ENCODE data around the gene HLX.

GRCh38 chr1:220879509-220880361 lies 492 bp downstream of the HLX start:
- TF ChIP-seq, protein P1, sequence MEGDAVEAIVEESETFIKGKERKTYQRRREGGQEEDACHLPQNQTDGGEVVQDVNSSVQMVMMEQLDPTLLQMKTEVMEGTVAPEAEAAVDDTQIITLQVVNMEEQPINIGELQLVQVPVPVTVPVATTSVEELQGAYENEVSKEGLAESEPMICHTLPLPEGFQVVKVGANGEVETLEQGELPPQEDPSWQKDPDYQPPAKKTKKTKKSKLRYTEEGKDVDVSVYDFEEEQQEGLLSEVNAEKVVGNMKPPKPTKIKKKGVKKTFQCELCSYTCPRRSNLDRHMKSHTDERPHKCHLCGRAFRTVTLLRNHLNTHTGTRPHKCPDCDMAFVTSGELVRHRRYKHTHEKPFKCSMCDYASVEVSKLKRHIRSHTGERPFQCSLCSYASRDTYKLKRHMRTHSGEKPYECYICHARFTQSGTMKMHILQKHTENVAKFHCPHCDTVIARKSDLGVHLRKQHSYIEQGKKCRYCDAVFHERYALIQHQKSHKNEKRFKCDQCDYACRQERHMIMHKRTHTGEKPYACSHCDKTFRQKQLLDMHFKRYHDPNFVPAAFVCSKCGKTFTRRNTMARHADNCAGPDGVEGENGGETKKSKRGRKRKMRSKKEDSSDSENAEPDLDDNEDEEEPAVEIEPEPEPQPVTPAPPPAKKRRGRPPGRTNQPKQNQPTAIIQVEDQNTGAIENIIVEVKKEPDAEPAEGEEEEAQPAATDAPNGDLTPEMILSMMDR (IDR thresholded peaks at IDR 0.05): no peak
- no peak for TF ChIP-seq POLR2A (IDR thresholded peaks at IDR 0.05)
- peak in 1 of 3 donors; percentile 45 for TF ChIP-seq POLR2AphosphoS5 (IDR thresholded peaks at IDR 0.05)

Measured in transverse colon (tissue), 4 donors.